Kidney epithelial cell (primary cell): ENCODE results near the gene TIMM23B. TPM values are rescaled to one million over a fixed set of nuclear protein-coding genes. Genes with fewer than 3 reads are reported as not detected.
"Not testable (repeated sequence)": the region's sequence is repeated elsewhere in the genome, so short reads cannot be mapped to it uniquely, and the experiment has no call there.

Experiments used
- DNase-seq: peaks from one replicate; pipeline ENCODE4 v3.0.0-alpha.2; 2010; ENCODE audit warnings: low read depth
- H3K27me3 ChIP-seq: 2 replicates; pipeline ENCODE4 v1.6.0; 2011; ENCODE audit warnings: low read length; ENCODE audit not compliant: control insufficient read depth, insufficient read depth
- H3K36me3 ChIP-seq: 2 replicates; pipeline ENCODE4 v1.5.1; 2011; ENCODE audit warnings: low read length; ENCODE audit not compliant: control insufficient read depth, insufficient read depth
- H3K4me3 ChIP-seq: 2 replicates; pipeline ENCODE4 v1.5.1; 2011; ENCODE audit warnings: low read depth, mild to moderate bottlenecking, control low read depth, low read length
- total RNA-seq: library from RNA; depleted of rRNA; stranded (reverse); fragments of >200 nt; gene quantifications from 2 replicates; pipeline ENCODE4 v1.2.3, GENCODE V29; 2015

TIMM23B gene
- total RNA-seq, 1 donor from 2014 or later = 17.4 TPM

GRCh38 chr10:49948142-49948541 lies 6.3 kb downstream of the TIMM23B start:
- not testable (repeated sequence) for H3K36me3 ChIP-seq, H3K4me3 ChIP-seq, H3K27me3 ChIP-seq, DNase-seq

- not testable (repeated sequence) for H3K4me3 ChIP-seq, DNase-seq, H3K27me3 ChIP-seq, H3K36me3 ChIP-seq
Measured at GRCh38 chr10:49948737-49949136, 6.9 kb downstream of the TIMM23B start.

- not testable (repeated sequence) for H3K36me3 ChIP-seq, H3K4me3 ChIP-seq, H3K27me3 ChIP-seq, DNase-seq
Measured at GRCh38 chr10:49952006-49952405, 10.2 kb downstream of the TIMM23B start.

GRCh38 chr10:49953122-49953521 lies 11.3 kb downstream of the TIMM23B start:
- not testable (repeated sequence) for H3K36me3 ChIP-seq, H3K4me3 ChIP-seq, DNase-seq, H3K27me3 ChIP-seq

GRCh38 chr10:49970331-49970857 lies 28.5 kb downstream of the TIMM23B start:
- H3K27me3 ChIP-seq, H3K4me3 ChIP-seq, DNase-seq, H3K36me3 ChIP-seq: not testable (repeated sequence)

- H3K36me3 ChIP-seq, DNase-seq, H3K4me3 ChIP-seq, H3K27me3 ChIP-seq: not testable (repeated sequence)
Measured at GRCh38 chr10:49971466-49971865, 29.6 kb downstream of the TIMM23B start.

- H3K4me3 ChIP-seq, H3K27me3 ChIP-seq, H3K36me3 ChIP-seq, DNase-seq: not testable (repeated sequence)
Measured at GRCh38 chr10:49972094-49972493, 30.2 kb downstream of the TIMM23B start.

- not testable (repeated sequence) for H3K4me3 ChIP-seq, H3K27me3 ChIP-seq, H3K36me3 ChIP-seq, DNase-seq
Measured at GRCh38 chr10:49977756-49978155, 35.9 kb downstream of the TIMM23B start.

- H3K27me3 ChIP-seq, DNase-seq, H3K4me3 ChIP-seq, H3K36me3 ChIP-seq: not testable (repeated sequence)
Measured at GRCh38 chr10:49987207-49987606, 45.4 kb downstream of the TIMM23B start.

GRCh38 chr10:49988376-49988775 lies 46.5 kb downstream of the TIMM23B start, which contains the start of gene AGAP6:
AGAP6 (plus strand) TSS chr10:49988406; CDS start chr10:49988716, 310 bp downstream.
- H3K4me3 ChIP-seq, H3K27me3 ChIP-seq, H3K36me3 ChIP-seq, DNase-seq: not testable (repeated sequence)

- DNase-seq, H3K36me3 ChIP-seq, H3K4me3 ChIP-seq, H3K27me3 ChIP-seq: not testable (repeated sequence)
Measured at GRCh38 chr10:49995321-49995720, 53.5 kb downstream of the TIMM23B start.

GRCh38 chr10:50014024-50014423 lies 72.2 kb downstream of the TIMM23B start:
- DNase-seq, H3K36me3 ChIP-seq, H3K4me3 ChIP-seq, H3K27me3 ChIP-seq: not testable (repeated sequence)

- H3K4me3 ChIP-seq, H3K27me3 ChIP-seq, H3K36me3 ChIP-seq, DNase-seq: not testable (repeated sequence)
Measured at GRCh38 chr10:50015596-50016220, 73.9 kb downstream of the TIMM23B start.

- H3K4me3 ChIP-seq, H3K36me3 ChIP-seq, DNase-seq, H3K27me3 ChIP-seq: not testable (repeated sequence)
Measured at GRCh38 chr10:50016926-50017325, 75.1 kb downstream of the TIMM23B start.

- not testable (repeated sequence) for H3K36me3 ChIP-seq, H3K27me3 ChIP-seq, H3K4me3 ChIP-seq, DNase-seq
Measured at GRCh38 chr10:50017646-50018045, 75.8 kb downstream of the TIMM23B start.
